Glutamatergic neuron (in vitro differentiated cells): Measurements from ENCODE around the gene MYH3. TPM values are rescaled to one million over a fixed set of nuclear protein-coding genes. Genes with fewer than 3 reads are reported as not detected.

Experiments used
- DNase-seq: peaks from one replicate; pipeline ENCODE4 v3.0.0; 2022
- H3K27ac Mint-ChIP-seq: one replicate; pipeline ENCODE4 v1.8.0; 2020; ENCODE audit warnings: mild to moderate bottlenecking, mixed read lengths, inconsistent platforms; ENCODE audit not compliant: unreplicated experiment
- H3K27me3 Mint-ChIP-seq: one replicate; pipeline ENCODE4 v1.8.0; 2020; ENCODE audit warnings: mild to moderate bottlenecking, moderate library complexity, mixed read lengths, inconsistent platforms; ENCODE audit not compliant: unreplicated experiment
- H3K36me3 Mint-ChIP-seq: one replicate; pipeline ENCODE4 v1.8.0; 2020; ENCODE audit warnings: mild to moderate bottlenecking, mixed read lengths, inconsistent platforms; ENCODE audit not compliant: unreplicated experiment
- H3K4me1 Mint-ChIP-seq: one replicate; pipeline ENCODE4 v1.8.0; 2020; ENCODE audit warnings: mild to moderate bottlenecking, low read depth, mixed read lengths, inconsistent platforms; ENCODE audit not compliant: unreplicated experiment
- H3K4me3 Mint-ChIP-seq: one replicate; pipeline ENCODE4 v1.8.0; 2020; ENCODE audit warnings: mild to moderate bottlenecking, mixed read lengths, inconsistent platforms; ENCODE audit not compliant: unreplicated experiment
- H3K9me3 Mint-ChIP-seq: one replicate; pipeline ENCODE4 v1.8.0; 2020; ENCODE audit warnings: mild to moderate bottlenecking, moderate library complexity, mixed read lengths, inconsistent platforms; ENCODE audit not compliant: unreplicated experiment
- CTCF ChIP-seq: fragments of 200-600 bp; sonication (generic); IDR thresholded peaks from one replicate; pipeline ENCODE4 v1.5.0; 2021; ENCODE audit not compliant: partially characterized antibody, unreplicated experiment
- total RNA-seq: library from RNA; stranded (reverse); fragmentation: NEBNext Ultra II Directional; extraction: Animal tissue kit (Norgen Biotek cat#: 25700); gene quantifications from one replicate; pipeline ENCODE4 v1.2.1, GENCODE V29; 2021; ENCODE audit not compliant: unreplicated experiment

MYH3 gene
- total RNA-seq, 1 donor from 2014 or later, result 2.1 TPM

DNA sequence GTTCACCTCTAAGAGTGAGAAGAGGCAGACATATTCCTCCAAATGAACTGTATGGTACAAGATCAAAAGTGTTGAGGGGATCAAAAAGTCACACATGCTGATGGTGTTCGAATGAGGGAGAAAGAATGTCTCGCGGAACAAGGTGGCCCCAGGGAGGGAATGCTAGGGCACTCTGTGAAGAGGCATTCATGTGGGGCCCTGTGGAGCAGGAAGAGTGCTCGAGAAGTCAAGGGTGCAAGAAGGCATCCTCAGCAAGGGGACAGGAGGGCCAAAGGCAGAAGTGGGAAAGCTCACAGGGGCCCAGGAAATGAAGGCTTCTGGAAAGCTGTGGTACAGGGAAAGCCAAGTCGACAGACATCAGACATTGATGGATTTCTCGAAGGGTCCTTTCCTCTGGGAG is 6.1 kb upstream of the MYH3 start:
- no peak for TF ChIP-seq CTCF
- Mint-ChIP-seq H3K9me3 (no peaks in the 10 kb centered on the region), H3K27ac (no peak overlapping the region), H3K4me1 (no peaks in the 10 kb centered on the region), H3K4me3 (no peak overlapping the region), H3K36me3 (peaks cover 5% of the 10 kb centered on the region), H3K27me3 (peaks cover 2% of the 10 kb centered on the region)
- DNase-seq, result no peak

DNA sequence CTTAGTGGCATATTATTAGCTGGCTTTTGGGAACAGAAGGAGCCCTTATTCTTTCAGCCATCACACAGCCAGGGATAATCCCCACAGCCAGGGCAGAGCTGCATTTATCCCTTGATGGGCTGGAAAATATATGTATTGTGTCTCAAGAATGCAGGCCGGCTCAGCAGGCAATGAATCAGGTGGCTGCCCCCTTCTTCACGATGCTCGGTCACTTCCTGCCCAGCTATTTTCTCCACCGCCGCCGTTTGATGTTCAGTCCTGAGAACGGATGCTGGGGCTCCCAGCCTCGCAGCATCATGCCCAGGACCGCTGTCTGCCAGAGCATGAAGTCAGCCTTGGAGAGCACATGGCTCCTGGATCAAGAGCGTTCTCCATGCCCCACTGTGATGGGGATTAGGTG is 4.3 kb upstream of the MYH3 start:
- Mint-ChIP-seq H3K27me3 (peaks cover 4% of the 10 kb centered on the region), H3K27ac (no peak overlapping the region), H3K9me3 (no peaks in the 10 kb centered on the region), H3K4me3 (no peak overlapping the region), H3K4me1 (peaks cover 4% of the 10 kb centered on the region), H3K36me3 (peaks cover 5% of the 10 kb centered on the region)
- TF ChIP-seq CTCF, result no peak
- no peak for DNase-seq

GRCh38 chr17:10657879-10658278 is 770 bp upstream of the MYH3 start:
- Mint-ChIP-seq H3K27ac (no peak overlapping the region), H3K9me3 (peaks cover 1% of the 10 kb centered on the region), H3K27me3 (peaks cover 2% of the 10 kb centered on the region), H3K4me1 (peaks cover 4% of the 10 kb centered on the region), H3K36me3 (no peaks in the 10 kb centered on the region), H3K4me3 (no peak overlapping the region)
- TF ChIP-seq CTCF, result no peak
- no peak for DNase-seq

- no peak for DNase-seq
- no peaks in the 10 kb centered on the region for H3K36me3 Mint-ChIP-seq
- no peak overlapping the region for H3K4me3 Mint-ChIP-seq
- H3K27ac Mint-ChIP-seq, result no peak overlapping the region
- peaks cover 1% of the 10 kb centered on the region for H3K9me3 Mint-ChIP-seq
- H3K27me3 Mint-ChIP-seq, result peaks cover 2% of the 10 kb centered on the region
- no peak for TF ChIP-seq CTCF
- peaks cover 4% of the 10 kb centered on the region for H3K4me1 Mint-ChIP-seq
These were observed 3.1 kb downstream of the MYH3 start for GRCh38 chr17:10653987-10654386.

DNA sequence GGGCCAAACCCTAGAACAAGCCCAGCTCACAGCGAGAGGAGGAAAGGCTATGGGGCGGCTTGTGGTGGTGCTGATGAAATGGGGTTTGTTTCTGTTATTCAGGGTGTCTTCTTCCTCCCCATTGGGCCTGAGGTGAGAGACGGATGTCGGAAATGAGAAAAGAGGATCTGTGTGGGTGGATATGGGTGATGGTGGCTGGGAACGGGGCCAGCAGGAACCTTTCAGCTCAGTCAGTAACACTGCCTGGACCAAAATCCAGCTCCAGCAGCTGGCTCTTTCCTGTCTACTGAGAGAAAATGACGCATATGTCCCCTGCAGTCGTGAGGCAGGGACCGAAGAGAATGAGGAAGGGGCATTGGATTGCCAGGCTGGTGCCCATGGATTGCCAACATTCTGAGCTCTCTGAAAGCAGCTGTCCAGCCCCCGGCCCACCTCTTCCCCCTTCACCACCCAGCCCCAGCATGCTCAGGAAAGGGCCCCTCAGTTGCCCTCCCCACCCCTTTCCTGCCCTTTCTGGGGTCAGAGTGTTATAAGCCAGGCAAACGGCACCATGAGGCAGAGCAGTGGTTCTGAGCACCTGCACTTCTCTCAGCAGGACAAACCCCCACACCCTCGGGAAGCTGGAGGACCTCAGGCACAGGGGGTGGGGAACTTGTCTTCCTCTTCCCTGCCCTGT is 4.0 kb downstream of the MYH3 start:
- peaks cover 4% of the 10 kb centered on the region for H3K4me1 Mint-ChIP-seq
- peaks cover 1% of the 10 kb centered on the region for H3K9me3 Mint-ChIP-seq
- H3K27me3 Mint-ChIP-seq, result peaks cover 2% of the 10 kb centered on the region
- H3K36me3 Mint-ChIP-seq, result no peaks in the 10 kb centered on the region
- no peak overlapping the region for H3K27ac Mint-ChIP-seq
- TF ChIP-seq CTCF, result no peak
- no peak overlapping the region for H3K4me3 Mint-ChIP-seq
- no peak for DNase-seq
